GM23338 (cell line): ENCODE measurements around the gene TMEM154.

Experiments used
- CREB1 ChIP-seq: fragments of 250-450 bp; sonication (Bioruptor Pico); IDR thresholded peaks from 2 replicates; pipeline ENCODE4 v1.5.0; 2020; ENCODE audit warnings: low read depth, mild to moderate bottlenecking, moderate library complexity
- EZH2 ChIP-seq: fragments of 200-600 bp; sonication (generic); IDR thresholded peaks from one replicate; pipeline ENCODE4 v1.8.0; 2017; ENCODE audit warnings: antibody characterized with exemption, mild to moderate bottlenecking, low read depth; ENCODE audit not compliant: unreplicated experiment
- EZH2phosphoT487 ChIP-seq: fragments of 200-600 bp; sonication (generic); IDR thresholded peaks from one replicate; pipeline ENCODE4 v1.8.1; 2018; ENCODE audit warnings: antibody characterized with exemption; ENCODE audit not compliant: unreplicated experiment
- JUNB ChIP-seq: IDR thresholded peaks from one replicate; pipeline ENCODE4 v1.6.1; 2016; ENCODE audit warnings: antibody characterized with exemption; ENCODE audit not compliant: unreplicated experiment
- NANOG ChIP-seq: IDR thresholded peaks from 2 replicates; pipeline ENCODE4 v1.6.1; 2016; ENCODE audit warnings: antibody characterized with exemption, borderline replicate concordance
- POLR2AphosphoS5 ChIP-seq: IDR thresholded peaks from 2 replicates; pipeline ENCODE4 v1.6.1; 2016; ENCODE audit warnings: antibody characterized with exemption, low read depth
- REST ChIP-seq: IDR thresholded peaks from one replicate; pipeline ENCODE4 v1.6.1; 2018; ENCODE audit warnings: antibody characterized with exemption; ENCODE audit not compliant: unreplicated experiment
- STAT1 ChIP-seq: IDR thresholded peaks from one replicate; pipeline ENCODE4 v1.6.1; 2016; ENCODE audit warnings: antibody characterized with exemption; ENCODE audit not compliant: unreplicated experiment
- ZNF114 ChIP-seq: fragments of 250-450 bp; sonication (Bioruptor Pico); IDR thresholded peaks from 2 replicates; pipeline ENCODE4 v1.5.0; 2020; ENCODE audit warnings: mild to moderate bottlenecking, moderate library complexity
- ZNF331 ChIP-seq: fragments of 250-450 bp; sonication (Bioruptor Pico); IDR thresholded peaks from 2 replicates; pipeline ENCODE4 v1.5.0; 2020; ENCODE audit warnings: low read depth, mild to moderate bottlenecking, moderate library complexity
- TF ChIP-seq, protein P1 (sequence below), 2 experiments: fragments of 200-600 bp in 1 of 2; sonication (generic) in 1 of 2; conservative IDR thresholded peaks; 2 replicates each; pipeline versions ENCODE4 v1.5.1 to v1.6.1; 2016 to 2017; ENCODE audit warnings: antibody characterized with exemption in 2 of 2, low read depth in 2 of 2, mild to moderate bottlenecking in 2 of 2, moderate library complexity in 1 of 2
- TF ChIP-seq, protein P2 (sequence below): IDR thresholded peaks from 2 replicates; pipeline ENCODE4 v1.6.1; 2016; ENCODE audit warnings: antibody characterized with exemption

- TF ChIP-seq, protein P1, sequence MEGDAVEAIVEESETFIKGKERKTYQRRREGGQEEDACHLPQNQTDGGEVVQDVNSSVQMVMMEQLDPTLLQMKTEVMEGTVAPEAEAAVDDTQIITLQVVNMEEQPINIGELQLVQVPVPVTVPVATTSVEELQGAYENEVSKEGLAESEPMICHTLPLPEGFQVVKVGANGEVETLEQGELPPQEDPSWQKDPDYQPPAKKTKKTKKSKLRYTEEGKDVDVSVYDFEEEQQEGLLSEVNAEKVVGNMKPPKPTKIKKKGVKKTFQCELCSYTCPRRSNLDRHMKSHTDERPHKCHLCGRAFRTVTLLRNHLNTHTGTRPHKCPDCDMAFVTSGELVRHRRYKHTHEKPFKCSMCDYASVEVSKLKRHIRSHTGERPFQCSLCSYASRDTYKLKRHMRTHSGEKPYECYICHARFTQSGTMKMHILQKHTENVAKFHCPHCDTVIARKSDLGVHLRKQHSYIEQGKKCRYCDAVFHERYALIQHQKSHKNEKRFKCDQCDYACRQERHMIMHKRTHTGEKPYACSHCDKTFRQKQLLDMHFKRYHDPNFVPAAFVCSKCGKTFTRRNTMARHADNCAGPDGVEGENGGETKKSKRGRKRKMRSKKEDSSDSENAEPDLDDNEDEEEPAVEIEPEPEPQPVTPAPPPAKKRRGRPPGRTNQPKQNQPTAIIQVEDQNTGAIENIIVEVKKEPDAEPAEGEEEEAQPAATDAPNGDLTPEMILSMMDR (conservative IDR thresholded peaks at IDR 0.05; ENCODE audit: low read depth in 2 of 2): no peak
- TF ChIP-seq, protein P2, sequence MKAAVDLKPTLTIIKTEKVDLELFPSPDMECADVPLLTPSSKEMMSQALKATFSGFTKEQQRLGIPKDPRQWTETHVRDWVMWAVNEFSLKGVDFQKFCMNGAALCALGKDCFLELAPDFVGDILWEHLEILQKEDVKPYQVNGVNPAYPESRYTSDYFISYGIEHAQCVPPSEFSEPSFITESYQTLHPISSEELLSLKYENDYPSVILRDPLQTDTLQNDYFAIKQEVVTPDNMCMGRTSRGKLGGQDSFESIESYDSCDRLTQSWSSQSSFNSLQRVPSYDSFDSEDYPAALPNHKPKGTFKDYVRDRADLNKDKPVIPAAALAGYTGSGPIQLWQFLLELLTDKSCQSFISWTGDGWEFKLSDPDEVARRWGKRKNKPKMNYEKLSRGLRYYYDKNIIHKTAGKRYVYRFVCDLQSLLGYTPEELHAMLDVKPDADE: no peak
- TF ChIP-seq EZH2 (no peak), EZH2phosphoT487 (no peak), CREB1 (CRISPR knock-in tag) (no peak), REST (no peak), STAT1 (no peak), POLR2AphosphoS5 (no peak), ZNF114 (CRISPR knock-in tag) (no peak), NANOG (no peak), ZNF331 (CRISPR knock-in tag) (no peak), JUNB (no peak)
Measured at GRCh38 chr4:152684007-152684406, 4.2 kb upstream of the TMEM154 start.
